A673 (cell line): Measurements from ENCODE around the gene KAZN.

Source experiments
- EZH2 ChIP-seq: fragments of 200-600 bp; sonication (generic); IDR thresholded peaks from 2 replicates; pipeline ENCODE4 v1.6.1; 2017; ENCODE audit warnings: borderline replicate concordance, low read depth, mild to moderate bottlenecking, mixed read lengths, antibody characterized with exemption, low read length; ENCODE audit not compliant: poor library complexity, severe bottlenecking
- TF ChIP-seq, protein P1 (sequence below): fragments of 300-800, 200-600 bp; sonication (generic); conservative IDR thresholded peaks from 2 replicates; pipeline ENCODE4 v1.5.1; 2017; ENCODE audit warnings: low read depth, mild to moderate bottlenecking, antibody characterized with exemption, low read length, moderate library complexity, mixed read lengths

DNA sequence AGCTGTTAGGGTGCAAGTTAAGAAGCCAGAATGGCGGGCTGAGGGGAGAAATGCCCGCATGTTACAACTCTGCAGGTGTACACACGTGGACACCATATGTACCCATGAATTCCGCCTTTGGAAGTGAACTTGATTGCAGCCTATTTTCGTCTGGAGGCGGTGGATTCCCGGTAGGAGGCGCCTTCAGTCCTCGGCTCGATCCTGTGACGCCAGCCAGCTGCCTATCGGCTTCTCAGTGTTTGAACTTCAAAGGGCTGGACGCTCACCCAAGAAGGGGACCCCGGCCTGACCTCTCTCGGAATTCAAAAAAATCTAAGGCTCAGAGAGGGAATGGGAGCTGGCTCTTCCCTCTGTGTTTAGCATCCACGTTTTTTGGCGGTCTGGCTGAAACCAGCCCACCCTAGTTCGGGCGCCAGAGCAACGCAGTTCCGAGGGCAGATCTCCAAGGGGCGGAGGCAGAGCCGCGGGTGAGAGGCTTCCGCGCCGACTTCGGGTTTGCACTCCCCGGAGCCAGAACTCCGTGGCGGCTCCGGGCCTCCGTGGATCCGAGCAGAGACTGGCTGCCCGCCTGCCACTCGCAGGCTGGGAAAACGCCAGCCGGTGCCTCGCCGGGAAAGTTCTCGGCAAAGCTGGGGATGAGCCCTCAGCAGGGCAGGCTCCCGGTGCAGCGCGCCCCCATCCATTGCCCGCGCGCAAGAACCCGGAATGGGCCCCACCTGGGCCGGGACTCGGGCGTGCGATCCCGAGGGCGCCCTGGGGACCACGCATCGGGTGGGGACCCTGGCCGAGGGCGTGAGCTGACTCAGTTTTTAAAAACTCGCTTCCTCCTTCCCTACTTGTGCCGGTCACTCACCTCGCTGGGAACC is 554.1 kb downstream of the KAZN start:
- TF ChIP-seq, protein P1, sequence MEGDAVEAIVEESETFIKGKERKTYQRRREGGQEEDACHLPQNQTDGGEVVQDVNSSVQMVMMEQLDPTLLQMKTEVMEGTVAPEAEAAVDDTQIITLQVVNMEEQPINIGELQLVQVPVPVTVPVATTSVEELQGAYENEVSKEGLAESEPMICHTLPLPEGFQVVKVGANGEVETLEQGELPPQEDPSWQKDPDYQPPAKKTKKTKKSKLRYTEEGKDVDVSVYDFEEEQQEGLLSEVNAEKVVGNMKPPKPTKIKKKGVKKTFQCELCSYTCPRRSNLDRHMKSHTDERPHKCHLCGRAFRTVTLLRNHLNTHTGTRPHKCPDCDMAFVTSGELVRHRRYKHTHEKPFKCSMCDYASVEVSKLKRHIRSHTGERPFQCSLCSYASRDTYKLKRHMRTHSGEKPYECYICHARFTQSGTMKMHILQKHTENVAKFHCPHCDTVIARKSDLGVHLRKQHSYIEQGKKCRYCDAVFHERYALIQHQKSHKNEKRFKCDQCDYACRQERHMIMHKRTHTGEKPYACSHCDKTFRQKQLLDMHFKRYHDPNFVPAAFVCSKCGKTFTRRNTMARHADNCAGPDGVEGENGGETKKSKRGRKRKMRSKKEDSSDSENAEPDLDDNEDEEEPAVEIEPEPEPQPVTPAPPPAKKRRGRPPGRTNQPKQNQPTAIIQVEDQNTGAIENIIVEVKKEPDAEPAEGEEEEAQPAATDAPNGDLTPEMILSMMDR, result peak; percentile 79
- TF ChIP-seq EZH2, result no peak
